Panc1 (cell line): ENCODE data around the gene CHSY1. TPM values are rescaled to one million over a fixed set of nuclear protein-coding genes. Genes with fewer than 3 reads are reported as not detected.
"Not testable (repeated sequence)": the region's sequence is repeated elsewhere in the genome, so short reads cannot be mapped to it uniquely, and the experiment has no call there.

ENCODE experiments used
- ATAC-seq: fragments of 200-7000 bp; cut with Tn5 transposase; 2 replicates; pipeline ENCODE4 v1.9.1; 2020; ENCODE audit warnings: mild to moderate bottlenecking, moderate library complexity
- BruUV-seq: library from RNA; stranded (reverse); fragments of 400-500 nt; replicated peaks from 2 replicates; lab custom pipeline; 2021; lab: Mats Ljungman, UMichigan
- CTCF ChIA-PET: fragments of 300-600 bp; sonication (Branson Sonifier 250); formaldehyde crosslinking; loops from one replicate; lab custom pipeline; 2022; ENCODE audit warnings: antibody characterized with exemption; lab: Charles Lee
- POLR2A ChIA-PET: fragments of 300-600 bp; sonication (Branson Sonifier 250); formaldehyde crosslinking; loops from one replicate; lab custom pipeline; 2022; ENCODE audit warnings: antibody characterized with exemption; lab: Charles Lee
- DNase-seq: peaks from one replicate; pipeline ENCODE4 v3.0.0-alpha.2; 2010; ENCODE audit warnings: low read depth, low spot score
- H3K27ac ChIP-seq: 2 replicates; pipeline ENCODE4 v1.5.1; 2011; ENCODE audit warnings: mild to moderate bottlenecking, low read length, inconsistent platforms
- H3K27me3 ChIP-seq: fragments of 200-500 bp; sonication (Bioruptor generic); 2 replicates; pipeline ENCODE4 v1.6.0; 2014; ENCODE audit warnings: low read length, inconsistent platforms; ENCODE audit not compliant: control insufficient read depth, insufficient read depth
- H3K36me3 ChIP-seq: fragments of 200-500 bp; sonication (Bioruptor generic); 2 replicates; pipeline ENCODE4 v1.5.1; 2014; ENCODE audit warnings: inconsistent platforms, mild to moderate bottlenecking, low read length, moderate library complexity; ENCODE audit not compliant: control insufficient read depth, insufficient read depth
- H3K4me1 ChIP-seq: 2 replicates; pipeline ENCODE4 v1.5.1; 2011; ENCODE audit warnings: inconsistent platforms, mild to moderate bottlenecking, low read length, moderate library complexity; ENCODE audit not compliant: control insufficient read depth, insufficient read depth
- H3K4me3 ChIP-seq, 2 experiments: 2 replicates each; pipeline ENCODE4 v1.5.1; 2011 to 2012; ENCODE audit warnings: low read depth in 2 of 2, low read length in 2 of 2, mild to moderate bottlenecking in 2 of 2, inconsistent platforms in 1 of 2, moderate library complexity in 1 of 2
- H3K9me3 ChIP-seq: fragments of 200-500 bp; sonication (Bioruptor generic); 2 replicates; pipeline ENCODE4 v1.5.1; 2014; ENCODE audit warnings: low read depth, mild to moderate bottlenecking, inconsistent platforms, low read length, moderate library complexity; ENCODE audit not compliant: control insufficient read depth, insufficient read depth
- CTCF ChIP-seq: fragments of 450-650 bp; IDR thresholded peaks from 2 replicates; pipeline ENCODE4 v1.5.1; 2017; ENCODE audit warnings: mild to moderate bottlenecking
- POLR2AphosphoS5 ChIP-seq: IDR thresholded peaks from 2 replicates; pipeline ENCODE4 v1.6.1; 2012; ENCODE audit warnings: mild to moderate bottlenecking, low read depth, low read length, moderate library complexity
- REST ChIP-seq, 2 experiments: IDR thresholded peaks; 2 replicates each; pipeline ENCODE4 v1.6.1; 2011 to 2012; ENCODE audit warnings: low read depth in 2 of 2, control low read depth in 1 of 2, low read length in 1 of 2, mild to moderate bottlenecking in 1 of 2, moderate library complexity in 1 of 2; ENCODE audit not compliant: insufficient read depth in 1 of 2
- SIN3A ChIP-seq: IDR thresholded peaks from 2 replicates; pipeline ENCODE4 v1.6.1; 2012; ENCODE audit warnings: low read depth, mild to moderate bottlenecking, low read length, moderate library complexity, borderline replicate concordance; ENCODE audit not compliant: insufficient read depth
- TCF7L2 ChIP-seq: IDR thresholded peaks from 2 replicates; pipeline ENCODE4 v1.6.1; 2011; ENCODE audit warnings: mild to moderate bottlenecking, low read depth, low read length, inconsistent platforms
- in situ Hi-C: cut with HindIII; loops from 2 replicates; pipeline ENCODE4 v1.10.0; 2016; ENCODE audit warnings: low sequenced_read_pairs, low pct_unique_long_range_greater_than_20kb
- intact Hi-C: fragments of 100-400 bp; cut with micrococcal nuclease; formaldehyde crosslinking; loops from one replicate; pipeline ENCODE4 v1.10.0; 2022; ENCODE audit not compliant: unreplicated experiment
- total RNA-seq: library from RNA; stranded (reverse); gene quantifications from one replicate; pipeline ENCODE4 v1.2.1, GENCODE V29; 2021; ENCODE audit not compliant: unreplicated experiment

CHSY1 gene
- total RNA-seq, 1 experiment from 2014 or later = 50.8 TPM

GRCh38 chr15:101288905-101289513, 37.2 kb upstream of the CHSY1 start:
- in situ Hi-C loops = no loop called here
- ChIA-PET CTCF (interaction anchor here (0.6 to 1.5 kb wide), 4 partner anchors 9 to 347 kb away, joined by 3 to 5 read pairs (median 4); no protein-coding TSS in a partner anchor), POLR2A (no interaction called here)
- H3K4me1 ChIP-seq = peaks cover 18% of the 10 kb centered on the region
- no peaks in the 10 kb centered on the region for H3K27me3 ChIP-seq
- DNase-seq (no peak), ATAC-seq (peak; percentile 61; the same call in 1 of the 2 replicates)
- intact Hi-C loops = no loop called here
- TF ChIP-seq TCF7L2 (no peak), CTCF (peak; percentile 84)
- H3K36me3 ChIP-seq = peaks cover 53% of the 10 kb centered on the region
- no peak overlapping the region for H3K27ac ChIP-seq
- BruUV-seq = no TSS peak
- H3K9me3 ChIP-seq = no peaks in the 10 kb centered on the region
- H3K4me3 ChIP-seq = no peak overlapping the region

GRCh38 chr15:101287342-101287741, 35.5 kb upstream of the CHSY1 start:
- H3K4me1 ChIP-seq, H3K27me3 ChIP-seq, H3K27ac ChIP-seq, BruUV-seq, DNase-seq, in situ Hi-C loops, intact Hi-C loops, ATAC-seq, POLR2A ChIA-PET, H3K9me3 ChIP-seq, H3K4me3 ChIP-seq: not testable (repeated sequence)
- peaks cover 51% of the 10 kb centered on the region for H3K36me3 ChIP-seq
- CTCF ChIA-PET = interaction anchor here (0.7 kb wide), 3 partner anchors 222 to 360 kb away, joined by 5 to 10 read pairs (median 8); no protein-coding TSS in a partner anchor

- Histone ChIP-seq H3K36me3 (peaks cover 54% of the 10 kb centered on the region), H3K9me3 (no peaks in the 10 kb centered on the region), H3K4me1 (peaks cover under 1% of the 10 kb centered on the region), H3K4me3 (no peak overlapping the region), H3K27me3 (no peaks in the 10 kb centered on the region), H3K27ac (no peak overlapping the region)
- ATAC-seq (no peak), DNase-seq (no peak)
- ChIA-PET POLR2A (no interaction called here), CTCF (interaction anchor here (0.7 kb wide), 1 partner anchor 281 kb away, joined by 3 read pairs; no protein-coding TSS in a partner anchor)
- in situ Hi-C loops = no loop called here
- BruUV-seq = no TSS peak
- intact Hi-C loops = no loop called here
- no peak for TF ChIP-seq TCF7L2
These were observed 34.7 kb upstream of the CHSY1 start for GRCh38 chr15:101286471-101287114.

- Histone ChIP-seq H3K4me1 (no peaks in the 10 kb centered on the region), H3K9me3 (no peaks in the 10 kb centered on the region), H3K36me3 (peaks cover 42% of the 10 kb centered on the region), H3K4me3 (no peak overlapping the region), H3K27me3 (no peaks in the 10 kb centered on the region), H3K27ac (no peak overlapping the region)
- POLR2A ChIA-PET = no interaction called here
- no peak for ATAC-seq
- CTCF ChIA-PET = no interaction called here
- intact Hi-C loops = no loop called here
- BruUV-seq = TSS peak; percentile 53
- no peak for DNase-seq
- TF ChIP-seq CTCF = no peak
- TF ChIP-seq SIN3A = no peak
- no peak for TF ChIP-seq POLR2AphosphoS5
- no peak for TF ChIP-seq REST (IDR thresholded peaks at IDR 0.05; ENCODE audit: insufficient read depth in 1 of 2, low read depth in 2 of 2, low read length in 1 of 2)
- TF ChIP-seq TCF7L2 = no peak
- in situ Hi-C loops = no loop called here
These were observed 32.1 kb upstream of the CHSY1 start for GRCh38 chr15:101283931-101284330.
